Cardiac septum (tissue), 1 donor: ENCODE results near the gene PTPRM. TPM values are rescaled to one million over a fixed set of nuclear protein-coding genes. Genes with fewer than 3 reads are reported as not detected.

Experiments used
- DNase-seq: peaks from one replicate; pipeline ENCODE4 v3.0.0-alpha.2; 2020; ENCODE audit warnings: low spot score
- intact Hi-C: fragments of 100-400 bp; cut with DNase I; formaldehyde crosslinking; loops from one replicate; pipeline ENCODE4 v1.14.0; 2022
- total RNA-seq: library from RNA; stranded (reverse); fragmentation: NEBNext Ultra II Directional; extraction: Animal tissue kit (Norgen Biotek cat#: 25700); gene quantifications from one replicate; pipeline ENCODE4 v1.2.1, GENCODE V29; 2021
- donor health status: DM: no; HTN: no; CAD: no.

The PTPRM gene
- total RNA-seq, 1 donor from 2014 or later = 132 TPM

GRCh38 chr18:7617738-7618422, 50.8 kb downstream of the PTPRM start:
- DNase-seq = no peak
- intact Hi-C loops = no loop called here

GRCh38 chr18:7618891-7619442, 51.9 kb downstream of the PTPRM start:
- no peak for DNase-seq
- intact Hi-C loops = no loop called here

- DNase-seq = no peak
- intact Hi-C loops = loop anchor here (5.0 kb wide), 1 partner anchor 38 kb away; no protein-coding TSS in a partner anchor
These were observed 52.6 kb downstream of the PTPRM start for GRCh38 chr18:7619676-7620075.

GRCh38 chr18:7622721-7623120, 55.6 kb downstream of the PTPRM start:
- DNase-seq = no peak
- intact Hi-C loops = loop anchor here (5.0 kb wide), 1 partner anchor 35 kb away; no protein-coding TSS in a partner anchor

GRCh38 chr18:7623681-7624080, 56.6 kb downstream of the PTPRM start:
- DNase-seq = no peak
- intact Hi-C loops = loop anchor here (5.0 kb wide), 1 partner anchor 34 kb away; no protein-coding TSS in a partner anchor

GRCh38 chr18:7624697-7625096, 57.6 kb downstream of the PTPRM start:
- intact Hi-C loops = loop anchor here (5.0 kb wide), 1 partner anchor 33 kb away; no protein-coding TSS in a partner anchor
- no peak for DNase-seq

- intact Hi-C loops = no loop called here
- no peak for DNase-seq
These were observed 59.2 kb downstream of the PTPRM start for GRCh38 chr18:7626175-7626921.

GRCh38 chr18:7626922-7627440, 59.9 kb downstream of the PTPRM start:
- intact Hi-C loops = no loop called here
- DNase-seq = no peak

GRCh38 chr18:7629416-7629815, 62.3 kb downstream of the PTPRM start:
- intact Hi-C loops = no loop called here
- DNase-seq = no peak

- DNase-seq = no peak
- intact Hi-C loops = no loop called here
These were observed 63.8 kb downstream of the PTPRM start for GRCh38 chr18:7630731-7631442.

GRCh38 chr18:7632152-7633098, 65.3 kb downstream of the PTPRM start:
- no peak for DNase-seq

GRCh38 chr18:7633171-7633570, 66.1 kb downstream of the PTPRM start:
- intact Hi-C loops = no loop called here
- no peak for DNase-seq

More at GRCh38 chr18:7632152-7633098, 65.3 kb downstream of the PTPRM start:
- intact Hi-C loops = no loop called here

GRCh38 chr18:7635948-7636347, 68.8 kb downstream of the PTPRM start:
- intact Hi-C loops = no loop called here
- DNase-seq = no peak

- intact Hi-C loops = no loop called here
- no peak for DNase-seq
These were observed 70.2 kb downstream of the PTPRM start for GRCh38 chr18:7637269-7637668.

GRCh38 chr18:7638321-7638720, 71.2 kb downstream of the PTPRM start:
- no peak for DNase-seq
- intact Hi-C loops = no loop called here

- intact Hi-C loops = no loop called here
- DNase-seq = no peak
These were observed 74.7 kb downstream of the PTPRM start for GRCh38 chr18:7641813-7642212.

GRCh38 chr18:7642331-7642890, 75.3 kb downstream of the PTPRM start:
- no peak for DNase-seq
- intact Hi-C loops = no loop called here

- DNase-seq = no peak
- intact Hi-C loops = no loop called here
These were observed 78.6 kb downstream of the PTPRM start for GRCh38 chr18:7645756-7646155.
